A549 (cell line): ENCODE data around the gene EML4. TPM values are rescaled to one million over a fixed set of nuclear protein-coding genes. Genes with fewer than 3 reads are reported as not detected.

ENCODE experiments used
- ATAC-seq, 2 experiments: fragments of 200-7000 bp in 1 of 2; fragments of >200 bp in 1 of 2; cut with Nextera tagmentation in 1 of 2; cut with Tn5 transposase in 1 of 2; 3 replicates each; pipeline versions ENCODE4 v1.8.0 to v1.9.1; 2018 to 2020; ENCODE audit warnings: mild to moderate bottlenecking in 1 of 2, moderate library complexity in 1 of 2
- CTCF ChIA-PET: fragments of 300-600 bp; sonication (Branson Sonifier 250); formaldehyde crosslinking; extraction: SDS; loops from one replicate; lab custom pipeline; 2021; ENCODE audit warnings: antibody characterized with exemption, inconsistent platforms; lab: Yijun Ruan, JAX
- POLR2A ChIA-PET: fragments of 350-600 bp; formaldehyde crosslinking; extraction: SDS; loops from one replicate; lab custom pipeline; 2021; ENCODE audit warnings: antibody characterized with exemption, inconsistent platforms; lab: Yijun Ruan, JAX
- DNase-seq, 2 experiments: peaks; one replicate each; pipeline versions ENCODE4 v3.0.0 to v3.0.0-alpha.2; 2011 to 2016; ENCODE audit warnings: low read depth in 1 of 2, low spot score in 1 of 2
- FAIRE-seq: peaks from 2 replicates; lab custom pipeline; 2011; peaks lifted over from hg19 to GRCh38; lab: Jason Lieb, UNC
- H3K27ac ChIP-seq, 2 experiments: fragments of >200 bp; sonication (Bioruptor Twin); formaldehyde crosslinking; 3 replicates each; pipeline ENCODE4 v1.5.1; 2016 to 2017
- H3K4me1 ChIP-seq: fragments of >200 bp; sonication (Bioruptor Twin); formaldehyde crosslinking; 3 replicates; pipeline ENCODE4 v1.6.1; 2016
- H3K4me2 ChIP-seq: fragments of >200 bp; sonication (Bioruptor Twin); formaldehyde crosslinking; 3 replicates; pipeline ENCODE4 v1.6.1; 2016
- H3K4me3 ChIP-seq: fragments of >200 bp; sonication (Bioruptor Twin); formaldehyde crosslinking; 3 replicates; pipeline ENCODE4 v1.5.1; 2016
- H3K9me3 ChIP-seq: fragments of >200 bp; sonication (Bioruptor Twin); formaldehyde crosslinking; 3 replicates; pipeline ENCODE4 v1.6.1; 2016
- CBX2 ChIP-seq: fragments of 200-600 bp; sonication (generic); IDR thresholded peaks from 2 replicates; pipeline ENCODE4 v1.6.1; 2016; ENCODE audit warnings: low read depth, mild to moderate bottlenecking, borderline replicate concordance
- CHD4 ChIP-seq: fragments of 200-600 bp; sonication (generic); IDR thresholded peaks from 2 replicates; pipeline ENCODE4 v1.6.1; 2016; ENCODE audit warnings: antibody characterized with exemption, mild to moderate bottlenecking, borderline replicate concordance
- CTCF ChIP-seq: fragments of >200 bp; sonication (Bioruptor Twin); formaldehyde crosslinking; IDR thresholded peaks from 3 replicates; pipeline ENCODE4 v1.5.1; 2016
- E2F6 ChIP-seq: IDR thresholded peaks from 2 replicates; pipeline ENCODE4 v1.6.1; 2012; ENCODE audit warnings: low read depth, borderline replicate concordance
- EHMT2 ChIP-seq: fragments of 200-600 bp; sonication (generic); IDR thresholded peaks from 2 replicates; pipeline ENCODE4 v1.6.1; 2016; ENCODE audit warnings: antibody characterized with exemption, low read depth, mild to moderate bottlenecking, moderate library complexity
- ESRRA ChIP-seq: fragments of 150-350 bp; IDR thresholded peaks from 2 replicates; pipeline ENCODE4 v1.6.1; 2014; ENCODE audit warnings: mild to moderate bottlenecking, low read length, borderline replicate concordance
- FOXS1 ChIP-seq: fragments of 250-450 bp; sonication (Bioruptor Pico); IDR thresholded peaks from 2 replicates; pipeline ENCODE4 v1.5.0; 2020; ENCODE audit warnings: mild to moderate bottlenecking, moderate library complexity
- HDAC2 ChIP-seq: fragments of 200-600 bp; sonication (generic); IDR thresholded peaks from 2 replicates; pipeline ENCODE4 v1.6.1; 2016
- HEYL ChIP-seq: fragments of 250-450 bp; sonication (Bioruptor Pico); IDR thresholded peaks from 2 replicates; pipeline ENCODE4 v1.8.0; 2021; ENCODE audit warnings: mild to moderate bottlenecking, moderate library complexity
- HOXB5 ChIP-seq: fragments of 250-450 bp; sonication (Bioruptor Pico); IDR thresholded peaks from 2 replicates; pipeline ENCODE4 v1.5.0; 2020; ENCODE audit warnings: mild to moderate bottlenecking, moderate library complexity
- MAFK ChIP-seq: fragments of 450-650 bp; IDR thresholded peaks from 2 replicates; pipeline ENCODE4 v1.6.1; 2014; ENCODE audit not compliant: partially characterized antibody
- MAZ ChIP-seq: fragments of 150-350 bp; IDR thresholded peaks from 2 replicates; pipeline ENCODE4 v1.6.1; 2014; ENCODE audit warnings: antibody characterized with exemption, low read depth, low read length, borderline replicate concordance
- NPAS2 ChIP-seq: fragments of 250-450 bp; sonication (Bioruptor Pico); IDR thresholded peaks from 2 replicates; pipeline ENCODE4 v1.8.0; 2022; ENCODE audit warnings: mild to moderate bottlenecking, moderate library complexity, borderline replicate concordance
- POLR2AphosphoS2 ChIP-seq: conservative IDR thresholded peaks from 2 replicates; pipeline ENCODE4 v1.6.1; 2012; ENCODE audit warnings: low read length, improper control_type of control experiment, inconsistent platforms
- RAD21 ChIP-seq, 2 experiments: fragments of >200 bp in 1 of 2; sonication (Bioruptor Twin) in 1 of 2; formaldehyde crosslinking in 1 of 2; IDR thresholded peaks in 1 of 2; conservative IDR thresholded peaks in 1 of 2; 2 replicates in 1 of 2; 3 replicates in 1 of 2; pipeline ENCODE4 v1.6.1; 2012 to 2018; ENCODE audit warnings: inconsistent platforms in 1 of 2
- REST ChIP-seq: fragments of 200-600 bp; sonication (generic); IDR thresholded peaks from 2 replicates; pipeline ENCODE4 v1.6.1; 2016; ENCODE audit warnings: antibody characterized with exemption, mild to moderate bottlenecking, moderate library complexity
- RNF2 ChIP-seq: fragments of 200-600 bp; sonication (generic); IDR thresholded peaks from 2 replicates; pipeline ENCODE4 v1.6.1; 2016; ENCODE audit warnings: low read depth, mild to moderate bottlenecking, antibody characterized with exemption, moderate library complexity, borderline replicate concordance
- SMC3 ChIP-seq: fragments of >200 bp; sonication (Bioruptor Twin); formaldehyde crosslinking; IDR thresholded peaks from 3 replicates; pipeline ENCODE4 v1.6.1; 2018; ENCODE audit warnings: inconsistent platforms
- SREBF2 ChIP-seq: fragments of 450-650 bp; IDR thresholded peaks from 2 replicates; pipeline ENCODE4 v1.6.1; 2014; ENCODE audit warnings: mild to moderate bottlenecking, moderate library complexity
- TP53 ChIP-seq: fragments of 250-450 bp; sonication (Bioruptor Pico); IDR thresholded peaks from 2 replicates; pipeline ENCODE4 v1.5.0; 2021; ENCODE audit warnings: mild to moderate bottlenecking, moderate library complexity
- ZC3H11A ChIP-seq: fragments of 450-650 bp; IDR thresholded peaks from 2 replicates; pipeline ENCODE4 v1.6.1; 2014; ENCODE audit warnings: antibody characterized with exemption, mild to moderate bottlenecking
- ZFP36 ChIP-seq: fragments of 450-650 bp; IDR thresholded peaks from 2 replicates; pipeline ENCODE4 v1.6.1; 2014; ENCODE audit warnings: borderline replicate concordance; ENCODE audit not compliant: partially characterized antibody
- ZSCAN20 ChIP-seq: fragments of 250-450 bp; sonication (Bioruptor Pico); IDR thresholded peaks from 2 replicates; pipeline ENCODE4 v1.8.0; 2022; ENCODE audit warnings: mild to moderate bottlenecking, moderate library complexity
- WGBS: methylation state at CpG from one replicate; pipeline ENCODE4 v1.1.6; 2017; ENCODE audit errors: missing lambda C conversion rate; 5-methylcytosine and 5-hydroxymethylcytosine counted together
- polyA plus RNA-seq, 4 experiments: library from polyadenylated mRNA; depleted of rRNA in 3 of 4; stranded (reverse); fragments of >200 nt; fragmentation: RNase III in 1 of 4; extraction: RNeasy Plus Mini Kit Qiagen cat#74134 plus additional on column Dnase treatment in 1 of 4; gene quantifications; 2 replicates in 3 of 4; 3 replicates in 1 of 4; pipeline ENCODE4 v1.2.3, GENCODE V29; 2011 to 2017

EML4 gene
- polyA plus RNA-seq, 2 of the 4 experiments (the other 2 are of a cell fraction): 34.6 to 130 TPM

GRCh38 chr2:42197792-42198191 lies 28.6 kb downstream of the EML4 start:
- CTCF ChIA-PET: interaction anchor here (0.6 to 2.2 kb wide), 2 partner anchors 43 to 111 kb away, joined by 3 to 6 read pairs; no protein-coding TSS in a partner anchor
- POLR2A ChIA-PET: interaction anchor here (0.7 kb wide), 1 partner anchor 19 kb away, joined by 4 read pairs; no protein-coding TSS in a partner anchor
- WGBS: 96% methylated on average over 1 of the region's 1 CpG

GRCh38 chr2:42198466-42198865 lies 29.3 kb downstream of the EML4 start:
- DNase-seq (no peak), ATAC-seq (no peak), FAIRE-seq (no peak)
- ChIA-PET POLR2A (no interaction called here), CTCF (interaction anchor here (2.2 kb wide), 1 partner anchor 112 kb away, joined by 6 read pairs; no protein-coding TSS in a partner anchor)
- Histone ChIP-seq H3K27ac (no peak overlapping the region), H3K4me1 (peaks cover 45% of the 10 kb centered on the region), H3K4me2 (no peak overlapping the region), H3K4me3 (no peak overlapping the region), H3K9me3 (no peaks in the 10 kb centered on the region)
- TF ChIP-seq EHMT2 (no peak), CHD4 (no peak), CTCF (no peak), HOXB5 (CRISPR knock-in tag) (no peak), NPAS2 (CRISPR knock-in tag) (no peak), MAZ (no peak), ZSCAN20 (CRISPR knock-in tag) (no peak), MAFK (no peak)

More at GRCh38 chr2:42197792-42198191, 28.6 kb downstream of the EML4 start:
- ATAC-seq (no peak), FAIRE-seq (no peak), DNase-seq (no peak)
- Histone ChIP-seq H3K9me3 (no peaks in the 10 kb centered on the region), H3K4me3 (no peak overlapping the region), H3K4me2 (no peak overlapping the region), H3K4me1 (peaks cover 52% of the 10 kb centered on the region), H3K27ac (no peak overlapping the region)
- no peak for TF ChIP-seq HDAC2
- no peak for TF ChIP-seq ESRRA
- no peak for TF ChIP-seq HEYL
- TF ChIP-seq RNF2: no peak
- no peak for TF ChIP-seq EHMT2
- no peak for TF ChIP-seq SREBF2
- no peak for TF ChIP-seq ZFP36
- no peak for TF ChIP-seq REST
- TF ChIP-seq SMC3: no peak
- TF ChIP-seq TP53 (CRISPR knock-in tag): no peak
- TF ChIP-seq E2F6: no peak
- no peak for TF ChIP-seq FOXS1 (CRISPR knock-in tag)
- TF ChIP-seq ZC3H11A: no peak
- no peak for TF ChIP-seq RAD21 (conservative IDR thresholded peaks at IDR 0.05 in 1 of 2, IDR thresholded peaks at IDR 0.05 in 1 of 2)
- TF ChIP-seq CBX2: no peak
- TF ChIP-seq POLR2AphosphoS2: no peak
